ENCODE results near the gene CPTP. TPM values are rescaled to one million over a fixed set of nuclear protein-coding genes. Genes with fewer than 3 reads are reported as not detected.

CPTP gene
- total RNA-seq, 1 experiment from 2014 or later: 14.0 TPM

GRCh38 chr1:1275836-1276235 lies 48.8 kb upstream of the CPTP start:
- no peak overlapping the region for H2AK5ac ChIP-seq (ENCODE audit: insufficient read length, low read length)
- H3K4me3 Mint-ChIP-seq: peak overlapping the region in 1 of 2 experiments; percentile 25; a peak in 2 of 5 replicates
- no peak overlapping the region for H2BK15ac ChIP-seq (ENCODE audit: low read depth, low read length)
- WGBS (ENCODE audit: extremely low coverage, insufficient read length, low lambda C conversion rate): no CpG with 5 or more reads among the region's 9 CpGs
- no peak overlapping the region for H4K91ac ChIP-seq (ENCODE audit: insufficient read length, low read depth, low read length)
- no peak overlapping the region for H2BK20ac ChIP-seq (ENCODE audit: low read depth, low read length, poor library complexity, severe bottlenecking)
- H3K9me3 ChIP-seq (ENCODE audit: control insufficient read depth, low read depth, low read length): no peaks in the 10 kb centered on the region
- no peak overlapping the region for H4K8ac ChIP-seq (replicated peaks; ENCODE audit: insufficient read length, low read depth, low read length)
- H3K27me3 ChIP-seq (ENCODE audit: insufficient read depth, low read length): no peaks in the 10 kb centered on the region
- no peak overlapping the region for H4K5ac ChIP-seq (ENCODE audit: insufficient read length, low read depth, low read length)
- peaks cover 21 to 23% of the 10 kb centered on the region in 2 experiments for H3K4me1 Mint-ChIP-seq
- H2BK5ac ChIP-seq (ENCODE audit: insufficient read length, low read length): no peak overlapping the region
- peaks cover 6% of the 10 kb centered on the region; the same call in 1 of the 2 replicates for H3K27me3 Mint-ChIP-seq (ENCODE audit: low read depth)
- H3K79me2 ChIP-seq (ENCODE audit: insufficient read depth, low read length): peaks cover 19% of the 10 kb centered on the region; the same call in 1 of the 2 replicates
- no peaks in the 10 kb centered on the region; a peak in 1 of 5 replicates for H3K9me3 Mint-ChIP-seq
- no peak overlapping the region for H2BK12ac ChIP-seq (ENCODE audit: insufficient read length, low read depth, low read length)
- no peak overlapping the region for H3K27ac Mint-ChIP-seq
- peaks cover 7 to 16% (median 15%) of the 10 kb centered on the region in 3 experiments; a peak in 6 of 7 replicates for H3K36me3 Mint-ChIP-seq (ENCODE audit: insufficient read depth in 1 of 3, low read depth in 3 of 3)
- H3K56ac ChIP-seq (ENCODE audit: insufficient read length, low read depth, low read length): no peak overlapping the region
- H2AFZ ChIP-seq (ENCODE audit: low read length): no peak overlapping the region
- DNase-seq: no peak
- no peak overlapping the region for H3K18ac ChIP-seq (ENCODE audit: insufficient read length, low read depth, low read length)
- no peak overlapping the region for H3K23ac ChIP-seq (ENCODE audit: insufficient read length, low read depth, low read length)
- peaks cover 5% of the 10 kb centered on the region; the same call in 1 of the 2 replicates for H3K4me1 ChIP-seq (ENCODE audit: insufficient read depth, low read length)
- no peak overlapping the region for H3K4me2 ChIP-seq (ENCODE audit: insufficient read depth, insufficient read length, low read length)
- H3K9ac ChIP-seq (ENCODE audit: extremely low read depth, insufficient read length, low read length): no peak overlapping the region
- peaks cover 14% of the 10 kb centered on the region for H3K23me2 ChIP-seq (ENCODE audit: insufficient read length, low read depth, low read length, poor library complexity, severe bottlenecking)
- no peak overlapping the region for H3K27ac ChIP-seq (ENCODE audit: insufficient read length, low read depth, low read length)
- no peak for TF ChIP-seq CTCF (conservative IDR thresholded peaks at IDR 0.05)
- no peak overlapping the region for H2BK120ac ChIP-seq (ENCODE audit: low read depth, low read length, poor library complexity, severe bottlenecking)
- H3K79me1 ChIP-seq (ENCODE audit: insufficient read depth, low read depth, low read length, poor library complexity, severe bottlenecking): peaks cover 15% of the 10 kb centered on the region
- H4K20me1 ChIP-seq (ENCODE audit: control insufficient read depth, insufficient read depth, insufficient read length): peaks cover 2% of the 10 kb centered on the region
- no peak overlapping the region; the same call in 1 of the 2 replicates for H3K4ac ChIP-seq (ENCODE audit: low read depth, low read length)
- no peak overlapping the region for H3T11ph ChIP-seq (ENCODE audit: low read length)
- no peak overlapping the region for H3K14ac ChIP-seq (ENCODE audit: insufficient read depth, low read length)
